ENCODE results near the gene ARF1. TPM values are rescaled to one million over a fixed set of nuclear protein-coding genes. Genes with fewer than 3 reads are reported as not detected.

Gene ARF1
- total RNA-seq, 2 donors from 2014 or later, result 366 to 375 TPM

DNA sequence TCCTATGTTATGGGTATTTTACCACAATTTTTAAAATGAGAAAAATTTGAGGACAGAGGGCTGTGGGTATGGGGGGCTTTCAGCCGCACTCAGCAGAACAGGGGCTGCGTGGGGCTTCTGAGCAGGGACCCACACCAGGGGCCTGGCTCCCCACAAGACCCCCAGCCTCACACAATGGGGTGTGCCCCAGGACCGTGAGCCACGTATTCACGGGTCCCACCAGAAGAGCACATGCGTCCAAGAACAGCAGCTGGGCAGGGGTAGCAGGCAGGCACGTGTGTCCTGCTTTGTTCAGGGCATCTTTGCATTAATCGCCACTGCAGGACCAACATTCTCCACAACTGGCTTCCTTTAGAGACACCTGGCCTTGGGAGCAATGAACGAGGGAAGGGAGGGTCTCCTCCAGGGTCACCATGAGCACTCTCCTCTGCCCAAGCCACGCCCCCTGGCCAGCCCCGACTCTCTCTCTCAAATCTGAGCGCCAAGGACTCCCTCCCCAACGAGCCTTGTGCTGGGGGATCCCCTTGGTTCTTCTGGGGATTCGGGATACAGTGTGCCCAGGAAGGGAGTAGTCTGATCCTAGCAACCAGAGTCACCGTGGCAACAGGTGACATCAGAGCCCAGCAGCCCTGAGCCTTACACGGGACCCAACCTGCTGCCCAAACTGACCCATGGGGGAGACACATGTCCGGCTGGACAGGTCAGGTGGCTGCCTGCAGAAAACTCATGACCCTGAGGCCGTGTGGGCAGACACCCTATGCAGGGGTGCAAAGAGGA lies 7.4 kb upstream of the ARF1 start:
- TF ChIP-seq, protein P1, sequence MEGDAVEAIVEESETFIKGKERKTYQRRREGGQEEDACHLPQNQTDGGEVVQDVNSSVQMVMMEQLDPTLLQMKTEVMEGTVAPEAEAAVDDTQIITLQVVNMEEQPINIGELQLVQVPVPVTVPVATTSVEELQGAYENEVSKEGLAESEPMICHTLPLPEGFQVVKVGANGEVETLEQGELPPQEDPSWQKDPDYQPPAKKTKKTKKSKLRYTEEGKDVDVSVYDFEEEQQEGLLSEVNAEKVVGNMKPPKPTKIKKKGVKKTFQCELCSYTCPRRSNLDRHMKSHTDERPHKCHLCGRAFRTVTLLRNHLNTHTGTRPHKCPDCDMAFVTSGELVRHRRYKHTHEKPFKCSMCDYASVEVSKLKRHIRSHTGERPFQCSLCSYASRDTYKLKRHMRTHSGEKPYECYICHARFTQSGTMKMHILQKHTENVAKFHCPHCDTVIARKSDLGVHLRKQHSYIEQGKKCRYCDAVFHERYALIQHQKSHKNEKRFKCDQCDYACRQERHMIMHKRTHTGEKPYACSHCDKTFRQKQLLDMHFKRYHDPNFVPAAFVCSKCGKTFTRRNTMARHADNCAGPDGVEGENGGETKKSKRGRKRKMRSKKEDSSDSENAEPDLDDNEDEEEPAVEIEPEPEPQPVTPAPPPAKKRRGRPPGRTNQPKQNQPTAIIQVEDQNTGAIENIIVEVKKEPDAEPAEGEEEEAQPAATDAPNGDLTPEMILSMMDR (IDR thresholded peaks at IDR 0.05), result no peak
- H3K27me3 ChIP-seq (replicated peaks; ENCODE audit: insufficient read depth), result no peaks in the 10 kb centered on the region
- no peak overlapping the region for H3K4me3 ChIP-seq
- H3K36me3 ChIP-seq, result no peaks in the 10 kb centered on the region
- no peaks in the 10 kb centered on the region for H3K9me3 ChIP-seq
- no peaks in the 10 kb centered on the region for H3K4me1 ChIP-seq (ENCODE audit: control insufficient read depth in 1 of 2, low read depth in 2 of 2)
- DNase-seq (ENCODE audit: low spot score), result no peak
- no peak overlapping the region for H3K27ac ChIP-seq
- no peak for ATAC-seq (ENCODE audit: insufficient number of reproducible peaks, low FRiP score, low read depth)

GRCh38 chr1:228075801-228076271 lies 6.7 kb upstream of the ARF1 start:
- ATAC-seq (ENCODE audit: insufficient number of reproducible peaks, low FRiP score, low read depth), result no peak
- H3K36me3 ChIP-seq, result no peaks in the 10 kb centered on the region

DNA sequence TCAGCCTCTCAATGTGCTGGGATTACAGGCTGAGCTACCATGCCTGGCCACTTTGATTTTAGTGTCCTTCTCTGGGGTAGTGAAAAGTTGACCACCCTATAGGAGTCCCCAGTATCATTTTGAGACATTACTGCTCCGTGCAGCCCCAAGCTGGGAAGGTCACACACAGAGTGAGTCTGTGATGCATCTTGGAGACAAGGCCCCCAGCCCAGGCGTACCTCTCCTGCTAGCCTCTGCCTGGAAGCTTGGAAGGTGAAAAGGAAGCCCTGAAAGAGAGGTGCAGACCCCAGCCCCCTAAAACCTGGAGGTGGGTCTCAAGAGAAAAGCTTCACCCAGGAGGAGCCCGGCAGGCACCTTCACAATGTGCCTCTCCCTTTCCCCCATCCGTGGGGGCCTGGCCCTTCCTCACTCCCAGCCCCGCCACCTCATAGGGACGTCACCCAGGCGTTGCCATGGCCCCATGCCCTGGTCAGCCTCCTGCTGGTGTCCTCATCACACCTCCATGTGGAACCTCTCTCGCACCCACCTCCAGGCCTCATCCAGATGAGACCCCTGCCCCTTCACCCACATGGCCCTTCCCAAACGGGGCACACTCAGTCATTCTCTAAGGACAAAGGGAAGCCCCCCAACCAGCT lies 5.6 kb upstream of the ARF1 start:
- Histone ChIP-seq H3K27ac (no peak overlapping the region), H3K4me3 (no peak overlapping the region), H3K36me3 (no peaks in the 10 kb centered on the region), H3K9me3 (no peaks in the 10 kb centered on the region), H3K27me3 (replicated peaks; ENCODE audit: insufficient read depth) (no peaks in the 10 kb centered on the region), H3K4me1 (ENCODE audit: control insufficient read depth in 1 of 2, low read depth in 2 of 2) (peaks cover 6 to 12% of the 10 kb centered on the region in 2 donors)
- TF ChIP-seq, protein P1 (IDR thresholded peaks at IDR 0.05), result no peak
- no peak for ATAC-seq (ENCODE audit: insufficient number of reproducible peaks, low FRiP score, low read depth)
- no peak for DNase-seq (ENCODE audit: low spot score)

More at GRCh38 chr1:228075801-228076271, 6.7 kb upstream of the ARF1 start:
- H3K4me1 ChIP-seq (ENCODE audit: control insufficient read depth in 1 of 2, low read depth in 2 of 2), result peaks cover 0 to 2% of the 10 kb centered on the region in 2 donors
- no peak overlapping the region for H3K27ac ChIP-seq
- TF ChIP-seq, protein P1 (IDR thresholded peaks at IDR 0.05), result no peak
- no peaks in the 10 kb centered on the region for H3K9me3 ChIP-seq
- H3K27me3 ChIP-seq (replicated peaks; ENCODE audit: insufficient read depth), result no peaks in the 10 kb centered on the region
- no peak for DNase-seq (ENCODE audit: low spot score)
- no peak overlapping the region for H3K4me3 ChIP-seq

DNA sequence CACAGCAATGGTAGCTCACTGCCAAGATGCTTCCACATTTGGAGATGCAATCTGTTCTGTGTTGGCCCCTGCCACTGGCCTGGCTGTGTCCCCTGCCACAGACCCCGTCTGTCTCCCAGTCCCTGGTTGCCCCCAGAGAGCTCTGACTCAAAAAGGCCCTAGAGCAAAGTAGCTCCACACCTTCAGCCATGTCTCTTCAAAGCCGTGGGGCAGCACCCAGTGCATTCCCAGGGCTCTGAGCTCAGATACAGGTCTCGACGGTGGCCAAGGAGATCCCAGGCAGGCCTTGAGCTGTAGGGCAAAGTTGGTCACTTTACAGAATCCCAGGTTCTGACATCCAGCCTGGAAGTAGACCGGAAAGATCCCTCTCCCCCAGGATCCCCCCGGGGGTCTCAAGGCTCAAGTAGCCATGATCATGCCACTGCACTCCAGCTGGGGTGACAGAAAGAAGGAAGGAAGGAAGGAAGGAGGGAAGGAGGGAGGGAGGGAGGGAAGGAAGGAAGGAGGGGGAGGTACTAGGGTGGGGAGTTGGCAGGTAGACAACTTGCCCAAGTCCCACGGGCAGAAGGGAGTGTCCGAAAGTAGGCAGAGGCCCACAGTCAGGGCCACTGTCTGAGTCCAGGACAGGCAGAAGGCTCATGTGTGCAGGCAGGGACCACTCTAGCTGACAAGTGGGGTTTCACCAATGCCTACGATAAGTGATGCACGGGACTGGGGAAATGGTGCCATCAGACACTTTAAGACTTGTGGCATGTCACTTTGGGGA lies 4.8 kb upstream of the ARF1 start:
- DNase-seq (ENCODE audit: low spot score) (no peak), ATAC-seq (ENCODE audit: insufficient number of reproducible peaks, low FRiP score, low read depth) (no peak)
- H3K4me1 ChIP-seq (ENCODE audit: control insufficient read depth in 1 of 2, low read depth in 2 of 2), result peaks cover 6 to 12% of the 10 kb centered on the region in 2 donors
- no peaks in the 10 kb centered on the region for H3K27me3 ChIP-seq (replicated peaks; ENCODE audit: insufficient read depth)
- H3K36me3 ChIP-seq, result no peaks in the 10 kb centered on the region
- TF ChIP-seq, protein P1 (IDR thresholded peaks at IDR 0.05), result no peak
- H3K4me3 ChIP-seq, result no peak overlapping the region
- H3K9me3 ChIP-seq, result no peaks in the 10 kb centered on the region
- no peak overlapping the region for H3K27ac ChIP-seq

GRCh38 chr1:228079013-228079412 lies 3.5 kb upstream of the ARF1 start:
- DNase-seq (ENCODE audit: low spot score), result no peak
- H3K27ac ChIP-seq, result no peak overlapping the region
- no peak overlapping the region for H3K4me3 ChIP-seq
- no peaks in the 10 kb centered on the region for H3K9me3 ChIP-seq
- no peak for ATAC-seq (ENCODE audit: insufficient number of reproducible peaks, low FRiP score, low read depth)
- H3K36me3 ChIP-seq, result no peaks in the 10 kb centered on the region
- H3K27me3 ChIP-seq (replicated peaks; ENCODE audit: insufficient read depth), result no peaks in the 10 kb centered on the region
- H3K4me1 ChIP-seq (ENCODE audit: control insufficient read depth in 1 of 2, low read depth in 2 of 2), result peaks cover 6 to 16% of the 10 kb centered on the region in 2 donors
- TF ChIP-seq, protein P1 (IDR thresholded peaks at IDR 0.05), result no peak
